H9 (cell line): Measurements from ENCODE around the gene ZNF587. TPM values are rescaled to one million over a fixed set of nuclear protein-coding genes. Genes with fewer than 3 reads are reported as not detected.

Source experiments
- DNase-seq: peaks from one replicate; pipeline ENCODE4 v3.0.0-alpha.2; 2017
- H2AFZ ChIP-seq: one replicate; pipeline ENCODE4 v1.6.1; 2013; ENCODE audit warnings: mild to moderate bottlenecking, low read length, control low read depth, moderate library complexity
- H2AK5ac ChIP-seq: 2 replicates; pipeline ENCODE4 v1.6.1; 2013; ENCODE audit warnings: low read length, control low read depth, mixed read lengths; ENCODE audit not compliant: insufficient read length
- H2BK120ac ChIP-seq: one replicate; pipeline ENCODE4 v1.6.1; 2013; ENCODE audit warnings: low read depth, mild to moderate bottlenecking, low read length, control low read depth, inconsistent platforms; ENCODE audit not compliant: poor library complexity, severe bottlenecking
- H2BK12ac ChIP-seq: 2 replicates; pipeline ENCODE4 v1.6.1; 2013; ENCODE audit warnings: low read length, control low read depth, mixed read lengths, low read depth; ENCODE audit not compliant: insufficient read length
- H2BK15ac ChIP-seq: 2 replicates; pipeline ENCODE4 v1.6.1; 2013; ENCODE audit warnings: low read depth, low read length, control low read depth
- H2BK20ac ChIP-seq: one replicate; pipeline ENCODE4 v1.6.1; 2013; ENCODE audit warnings: low read depth, mild to moderate bottlenecking, low read length, control low read depth, inconsistent platforms; ENCODE audit not compliant: poor library complexity, severe bottlenecking
- H2BK5ac ChIP-seq: 2 replicates; pipeline ENCODE4 v1.6.1; 2013; ENCODE audit warnings: low read length, control low read depth, mixed read lengths; ENCODE audit not compliant: insufficient read length
- H3K14ac ChIP-seq: 2 replicates; pipeline ENCODE4 v1.6.1; 2013; ENCODE audit warnings: low read length, control low read depth; ENCODE audit not compliant: insufficient read depth
- H3K18ac ChIP-seq: 2 replicates; pipeline ENCODE4 v1.6.1; 2013; ENCODE audit warnings: low read depth, mild to moderate bottlenecking, mixed read lengths, low read length, control low read depth; ENCODE audit not compliant: insufficient read length
- H3K23ac ChIP-seq: 2 replicates; pipeline ENCODE4 v1.6.1; 2013; ENCODE audit warnings: low read length, control low read depth, mixed read lengths, low read depth; ENCODE audit not compliant: insufficient read length
- H3K23me2 ChIP-seq: 2 replicates; pipeline ENCODE4 v1.6.1; 2013; ENCODE audit warnings: low read depth, mild to moderate bottlenecking, mixed read lengths, low read length, control low read depth; ENCODE audit not compliant: insufficient read length, poor library complexity, severe bottlenecking
- H3K27ac ChIP-seq: 2 replicates; pipeline ENCODE4 v1.5.1; 2013; ENCODE audit warnings: low read length, control low read depth, mixed read lengths, low read depth; ENCODE audit not compliant: insufficient read length
- H3K27me3 ChIP-seq: 2 replicates; pipeline ENCODE4 v1.6.1; 2013; ENCODE audit warnings: low read length, control low read depth, inconsistent platforms; ENCODE audit not compliant: insufficient read depth
- H3K4ac ChIP-seq: 2 replicates; pipeline ENCODE4 v1.6.1; 2013; ENCODE audit warnings: low read depth, mild to moderate bottlenecking, control low read depth, inconsistent platforms, low read length, moderate library complexity
- H3K4me1 ChIP-seq: 2 replicates; pipeline ENCODE4 v1.6.1; 2013; ENCODE audit warnings: low read length, control low read depth, inconsistent platforms; ENCODE audit not compliant: insufficient read depth
- H3K4me2 ChIP-seq: 2 replicates; pipeline ENCODE4 v1.6.1; 2013; ENCODE audit warnings: low read length, control low read depth, mixed read lengths; ENCODE audit not compliant: insufficient read length, insufficient read depth
- H3K56ac ChIP-seq: 2 replicates; pipeline ENCODE4 v1.6.1; 2013; ENCODE audit warnings: low read depth, mild to moderate bottlenecking, mixed read lengths, low read length, control low read depth; ENCODE audit not compliant: insufficient read length
- H3K79me1 ChIP-seq: 2 replicates; pipeline ENCODE4 v1.6.1; 2013; ENCODE audit warnings: low read depth, mild to moderate bottlenecking, moderate library complexity, low read length, control low read depth, inconsistent platforms; ENCODE audit not compliant: insufficient read depth, poor library complexity, severe bottlenecking
- H3K79me2 ChIP-seq: 2 replicates; pipeline ENCODE4 v1.6.1; 2013; ENCODE audit warnings: low read length, control low read depth, inconsistent platforms; ENCODE audit not compliant: insufficient read depth
- H3K9ac ChIP-seq: 2 replicates; pipeline ENCODE4 v1.6.1; 2013; ENCODE audit warnings: low read length, control low read depth, mixed read lengths; ENCODE audit not compliant: insufficient read length; ENCODE audit errors: extremely low read depth
- H3K9me3 ChIP-seq: one replicate; pipeline ENCODE4 v1.6.1; 2013; ENCODE audit warnings: low read depth, low read length, inconsistent platforms; ENCODE audit not compliant: control insufficient read depth
- H3T11ph ChIP-seq: one replicate; pipeline ENCODE4 v1.6.1; 2013; ENCODE audit warnings: mild to moderate bottlenecking, low read length, control low read depth, inconsistent platforms
- H4K20me1 ChIP-seq: one replicate; pipeline ENCODE4 v1.6.1; 2013; ENCODE audit not compliant: control insufficient read depth, insufficient read length, insufficient read depth
- H4K5ac ChIP-seq: 2 replicates; pipeline ENCODE4 v1.6.1; 2013; ENCODE audit warnings: low read depth, mild to moderate bottlenecking, mixed read lengths, low read length, control low read depth; ENCODE audit not compliant: insufficient read length
- H4K8ac ChIP-seq: replicated peaks from 2 replicates; pipeline ENCODE4 v1.6.1; 2013; ENCODE audit warnings: low read length, control low read depth, mixed read lengths, low read depth; ENCODE audit not compliant: insufficient read length
- H4K91ac ChIP-seq: 2 replicates; pipeline ENCODE4 v1.6.1; 2013; ENCODE audit warnings: low read depth, mild to moderate bottlenecking, moderate library complexity, mixed read lengths, low read length, control low read depth; ENCODE audit not compliant: insufficient read length
- H3K27ac Mint-ChIP-seq, 3 experiments: 2 replicates in 2 of 3; 3 replicates in 1 of 3; pipeline ENCODE4 v1.8.0; 2020 to 2021; ENCODE audit warnings: mixed read lengths in 3 of 3, mild to moderate bottlenecking in 1 of 3, moderate library complexity in 1 of 3
- H3K27me3 Mint-ChIP-seq: 2 replicates; pipeline ENCODE4 v1.8.0; 2021; ENCODE audit warnings: low read depth, mild to moderate bottlenecking, moderate library complexity, mixed read lengths
- H3K36me3 Mint-ChIP-seq, 3 experiments: 2 replicates in 2 of 3; 3 replicates in 1 of 3; pipeline ENCODE4 v1.8.0; 2020 to 2021; ENCODE audit warnings: low read depth in 3 of 3, mixed read lengths in 3 of 3; ENCODE audit not compliant: insufficient read depth in 1 of 3
- H3K4me1 Mint-ChIP-seq, 2 experiments: 2 replicates each; pipeline ENCODE4 v1.8.0; 2020; ENCODE audit warnings: mixed read lengths in 2 of 2
- H3K4me3 Mint-ChIP-seq, 2 experiments: 2 replicates in 1 of 2; 3 replicates in 1 of 2; pipeline ENCODE4 v1.8.0; 2020 to 2021; ENCODE audit warnings: mild to moderate bottlenecking in 2 of 2, mixed read lengths in 2 of 2, moderate library complexity in 1 of 2
- H3K9me3 Mint-ChIP-seq, 2 experiments: 2 replicates in 1 of 2; 3 replicates in 1 of 2; pipeline ENCODE4 v1.8.0; 2020; ENCODE audit warnings: mild to moderate bottlenecking in 2 of 2, mixed read lengths in 2 of 2, moderate library complexity in 1 of 2
- CTCF ChIP-seq: fragments of 200-600 bp; sonication (generic); conservative IDR thresholded peaks from 3 replicates; pipeline ENCODE4 v1.8.0; 2021; ENCODE audit warnings: antibody characterized with exemption, mild to moderate bottlenecking
- WGBS: extraction: QIAGEN DNeasy Blood & Tissue Kit; methylation state at CpG from one replicate; pipeline ENCODE4 v1.1.7; 2013; ENCODE audit warnings: missing lambda C conversion rate, low lambda C conversion rate, mixed read lengths; ENCODE audit not compliant: insufficient read length; ENCODE audit errors: extremely low coverage; 5-methylcytosine and 5-hydroxymethylcytosine counted together
- total RNA-seq: library from RNA; stranded (reverse); gene quantifications from 2 replicates; pipeline ENCODE4 v1.2.1, GENCODE V29; 2021

ZNF587 gene
- total RNA-seq, 1 experiment from 2014 or later = 40.0 TPM

- no peak overlapping the region for H3K23ac ChIP-seq
- Mint-ChIP-seq H3K27ac (no peak overlapping the region; a peak in 1 of 7 replicates), H3K27me3 (no peaks in the 10 kb centered on the region), H3K4me1 (peaks cover 36 to 37% of the 10 kb centered on the region in 2 experiments), H3K9me3 (peaks cover 0 to 2% of the 10 kb centered on the region in 2 experiments; a peak in 1 of 5 replicates), H3K4me3 (no peak overlapping the region), H3K36me3 (peaks cover 14 to 30% (median 29%) of the 10 kb centered on the region in 3 experiments)
- no peak overlapping the region for H3T11ph ChIP-seq
- H4K8ac ChIP-seq = no peak overlapping the region
- H3K4ac ChIP-seq = no peak overlapping the region
- no peak overlapping the region for H3K4me2 ChIP-seq
- no peak overlapping the region for H2AFZ ChIP-seq
- DNase-seq = no peak
- peaks cover 19% of the 10 kb centered on the region; the same call in 1 of the 2 replicates for H3K79me2 ChIP-seq
- no peak overlapping the region for H2BK120ac ChIP-seq
- no peaks in the 10 kb centered on the region; the same call in 1 of the 2 replicates for H3K4me1 ChIP-seq
- no peak overlapping the region for H2BK15ac ChIP-seq
- H3K56ac ChIP-seq = no peak overlapping the region
- H3K23me2 ChIP-seq = peaks cover 14% of the 10 kb centered on the region
- H3K18ac ChIP-seq = no peak overlapping the region
- no peak overlapping the region for H2BK12ac ChIP-seq
- no peak overlapping the region for H2BK20ac ChIP-seq
- no peak overlapping the region for H3K27ac ChIP-seq
- H2BK5ac ChIP-seq = no peak overlapping the region
- H3K79me1 ChIP-seq = peaks cover 3% of the 10 kb centered on the region
- TF ChIP-seq CTCF = no peak
- no peaks in the 10 kb centered on the region for H4K20me1 ChIP-seq
- no peak overlapping the region for H3K14ac ChIP-seq
- no peak overlapping the region for H4K5ac ChIP-seq
- no peak overlapping the region for H4K91ac ChIP-seq
- H2AK5ac ChIP-seq = no peak overlapping the region
- WGBS = no CpG with 5 or more reads among the region's 7 CpGs
- no peak overlapping the region for H3K9ac ChIP-seq
- no peaks in the 10 kb centered on the region for H3K27me3 ChIP-seq
- no peaks in the 10 kb centered on the region for H3K9me3 ChIP-seq
Observed at GRCh38 chr19:57816652-57817051, 33.0 kb upstream of the ZNF587 start.
